Measurements from ENCODE around the gene UBAC2. TPM values are rescaled to one million over a fixed set of nuclear protein-coding genes. Genes with fewer than 3 reads are reported as not detected.

UBAC2 gene
- polyA plus RNA-seq, 1 experiment: 71.4 TPM

DNA sequence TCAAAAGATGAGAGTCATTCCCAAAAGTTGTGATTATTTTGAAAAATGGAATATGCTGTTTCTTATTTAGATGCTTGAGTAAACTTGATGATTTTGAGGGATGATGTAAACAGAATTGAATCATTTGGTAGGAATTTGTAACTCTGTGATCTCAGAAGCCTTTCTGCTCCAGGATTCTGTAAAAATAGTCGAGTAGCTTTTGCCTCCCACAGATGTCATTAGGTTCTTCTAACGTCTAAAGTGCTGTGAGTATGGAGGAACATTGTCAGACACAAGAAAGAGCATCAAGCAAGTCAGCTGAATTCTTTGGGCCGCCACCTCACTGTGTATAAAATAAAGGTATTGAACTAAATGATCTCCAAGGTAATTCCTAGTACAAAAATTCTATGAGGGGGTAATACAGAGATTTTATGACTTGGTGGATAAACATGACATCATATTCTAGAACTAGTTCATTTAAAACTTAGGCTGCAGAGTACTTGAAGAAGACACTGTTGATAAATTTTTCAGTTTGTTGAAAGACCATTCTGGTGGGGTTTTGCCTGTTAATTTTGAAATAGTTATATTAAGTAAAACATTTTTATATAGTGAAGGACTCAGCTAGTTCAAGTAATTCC lies 107.9 kb downstream of the UBAC2 start:
- TF ChIP-seq, protein P1, sequence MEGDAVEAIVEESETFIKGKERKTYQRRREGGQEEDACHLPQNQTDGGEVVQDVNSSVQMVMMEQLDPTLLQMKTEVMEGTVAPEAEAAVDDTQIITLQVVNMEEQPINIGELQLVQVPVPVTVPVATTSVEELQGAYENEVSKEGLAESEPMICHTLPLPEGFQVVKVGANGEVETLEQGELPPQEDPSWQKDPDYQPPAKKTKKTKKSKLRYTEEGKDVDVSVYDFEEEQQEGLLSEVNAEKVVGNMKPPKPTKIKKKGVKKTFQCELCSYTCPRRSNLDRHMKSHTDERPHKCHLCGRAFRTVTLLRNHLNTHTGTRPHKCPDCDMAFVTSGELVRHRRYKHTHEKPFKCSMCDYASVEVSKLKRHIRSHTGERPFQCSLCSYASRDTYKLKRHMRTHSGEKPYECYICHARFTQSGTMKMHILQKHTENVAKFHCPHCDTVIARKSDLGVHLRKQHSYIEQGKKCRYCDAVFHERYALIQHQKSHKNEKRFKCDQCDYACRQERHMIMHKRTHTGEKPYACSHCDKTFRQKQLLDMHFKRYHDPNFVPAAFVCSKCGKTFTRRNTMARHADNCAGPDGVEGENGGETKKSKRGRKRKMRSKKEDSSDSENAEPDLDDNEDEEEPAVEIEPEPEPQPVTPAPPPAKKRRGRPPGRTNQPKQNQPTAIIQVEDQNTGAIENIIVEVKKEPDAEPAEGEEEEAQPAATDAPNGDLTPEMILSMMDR (IDR thresholded peaks at IDR 0.05; ENCODE audit: low read depth, low read length): no peak
- Histone ChIP-seq H3K27ac (ENCODE audit: low read depth, low read length) (no peak overlapping the region), H3K4me3 (ENCODE audit: low read depth, low read length) (no peak overlapping the region), H3K9me3 (ENCODE audit: control insufficient read depth, insufficient read depth, low read length) (no peaks in the 10 kb centered on the region), H3K27me3 (ENCODE audit: control insufficient read depth, insufficient read depth, low read length) (no peaks in the 10 kb centered on the region)
- POLR2A ChIA-PET: interaction anchor here (1.1 kb wide), 1 partner anchor 108 kb away, joined by 3 read pairs; the partner anchor contains the start of gene UBAC2
- no peak for DNase-seq (ENCODE audit: low read depth, low spot score)
- CTCF ChIA-PET: interaction anchor here (0.7 to 1.4 kb wide), 3 partner anchors 40 to 128 kb away, joined by 4 to 7 read pairs (median 4); no protein-coding TSS in a partner anchor

DNA sequence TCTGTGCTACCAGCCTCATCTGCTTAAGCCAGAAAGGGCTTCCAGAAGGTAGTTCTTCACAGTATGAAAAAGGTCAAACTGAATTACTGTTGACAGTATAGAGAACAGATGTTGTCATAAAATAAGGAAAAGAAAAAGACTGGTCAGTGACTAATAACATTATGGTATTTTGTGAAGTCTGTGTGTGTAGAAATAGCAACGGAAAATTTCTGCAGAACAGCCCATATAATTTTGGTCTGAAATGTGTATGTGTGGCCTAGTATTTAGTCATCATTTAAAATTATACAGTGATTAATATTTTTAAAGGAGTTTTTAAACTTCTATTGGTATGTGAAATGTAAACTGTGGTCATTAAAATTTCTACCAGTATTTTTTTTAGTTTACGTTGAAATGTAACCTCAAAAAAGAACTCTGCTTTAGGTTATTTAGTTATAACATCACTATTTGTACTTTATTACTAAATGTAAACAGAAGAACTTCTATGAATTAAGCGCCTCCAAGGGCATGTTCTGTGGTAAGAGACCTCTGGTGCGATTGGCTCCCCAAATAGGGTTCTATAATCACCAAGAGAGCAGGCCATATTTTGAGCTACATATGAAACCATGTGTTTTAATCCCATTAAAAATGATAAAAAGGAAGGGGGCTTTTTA lies 109.9 kb downstream of the UBAC2 start:
- no peak overlapping the region for H3K4me3 ChIP-seq (ENCODE audit: low read depth, low read length)
- ChIA-PET CTCF (interaction anchor here (0.5 to 2.9 kb wide), 3 partner anchors 41 to 265 kb away, joined by 3 to 12 read pairs (median 4); no protein-coding TSS in a partner anchor), POLR2A (interaction anchor here (0.6 to 0.9 kb wide), 2 partner anchors 11 to 14 kb away, joined by 3 to 4 read pairs; no protein-coding TSS in a partner anchor)
- DNase-seq (ENCODE audit: low read depth, low spot score): peak; percentile 74
- TF ChIP-seq, protein P1 (IDR thresholded peaks at IDR 0.05; ENCODE audit: low read depth, low read length): no peak
- no peaks in the 10 kb centered on the region for H3K9me3 ChIP-seq (ENCODE audit: control insufficient read depth, insufficient read depth, low read length)
- peak overlapping the region; percentile 66 for H3K27ac ChIP-seq (ENCODE audit: low read depth, low read length)
- H3K27me3 ChIP-seq (ENCODE audit: control insufficient read depth, insufficient read depth, low read length): no peaks in the 10 kb centered on the region

DNA sequence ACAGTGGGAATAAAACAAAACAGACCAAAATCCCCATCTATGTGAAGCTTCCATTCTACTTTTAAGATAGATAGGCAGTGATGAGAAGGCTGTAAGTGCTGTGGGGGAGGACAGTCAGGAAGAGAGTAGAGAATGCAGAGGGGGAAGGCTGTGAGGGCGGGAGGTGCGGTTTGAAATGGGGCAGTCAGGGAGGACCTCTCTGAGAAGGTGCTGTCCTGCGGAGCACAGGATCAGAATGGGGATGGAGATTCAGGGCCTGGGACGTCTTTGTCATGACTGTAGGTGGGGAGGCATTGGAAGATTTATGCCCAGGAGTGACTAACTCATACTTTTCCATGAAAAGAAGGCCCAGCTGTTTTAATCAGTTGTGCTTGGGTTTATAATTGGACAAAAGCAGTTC lies 110.5 kb downstream of the UBAC2 start:
- DNase-seq (ENCODE audit: low read depth, low spot score): no peak
- Histone ChIP-seq H3K9me3 (ENCODE audit: control insufficient read depth, insufficient read depth, low read length) (no peaks in the 10 kb centered on the region), H3K27me3 (ENCODE audit: control insufficient read depth, insufficient read depth, low read length) (no peaks in the 10 kb centered on the region), H3K27ac (ENCODE audit: low read depth, low read length) (peak overlapping the region; percentile 43), H3K4me3 (ENCODE audit: low read depth, low read length) (no peak overlapping the region)
- TF ChIP-seq, protein P1 (IDR thresholded peaks at IDR 0.05; ENCODE audit: low read depth, low read length): no peak
- POLR2A ChIA-PET: interaction anchor here (0.9 kb wide), 1 partner anchor 10 kb away, joined by 3 read pairs; no protein-coding TSS in a partner anchor
- CTCF ChIA-PET: interaction anchor here (0.5 to 2.9 kb wide), 3 partner anchors 41 to 264 kb away, joined by 3 to 12 read pairs (median 4); no protein-coding TSS in a partner anchor

DNA sequence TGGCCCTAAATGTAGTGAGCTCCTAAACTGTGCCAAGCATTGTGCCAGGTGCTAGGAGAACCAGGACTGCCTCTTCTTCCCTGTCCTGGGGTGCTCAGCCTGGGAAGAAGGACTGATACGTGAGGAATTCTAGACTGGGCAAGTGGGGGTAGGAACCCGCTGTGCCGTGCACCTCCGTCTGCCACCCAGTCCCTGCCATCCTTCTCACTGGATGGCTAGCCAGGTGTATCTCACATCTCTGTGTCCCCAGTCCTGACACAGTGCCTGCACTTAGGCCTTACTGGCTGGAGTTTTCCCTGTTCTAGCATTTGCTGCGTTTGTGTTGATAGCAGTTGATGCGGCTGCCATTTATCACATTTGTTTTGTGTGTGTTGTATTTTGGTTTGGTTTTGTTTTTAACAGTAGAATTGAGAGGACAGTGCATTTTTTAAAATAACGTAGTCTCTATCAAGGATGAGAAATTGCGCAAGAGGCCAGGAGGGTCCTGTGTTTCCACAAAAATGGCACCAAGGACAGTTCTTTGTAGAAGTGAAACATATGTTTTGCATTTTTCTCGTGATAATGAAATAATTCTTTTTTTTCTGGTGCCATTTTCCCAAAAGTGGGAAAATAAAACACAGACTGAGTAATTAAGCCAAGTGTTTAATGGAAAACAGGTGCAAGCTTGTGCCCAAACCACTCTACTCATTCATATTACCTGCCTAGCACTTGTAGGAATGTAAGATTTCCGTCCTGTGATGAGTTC lies 111.3 kb downstream of the UBAC2 start:
- CTCF ChIA-PET: interaction anchor here (1.3 to 2.9 kb wide), 2 partner anchors 42 to 125 kb away, joined by 4 to 12 read pairs; no protein-coding TSS in a partner anchor
- POLR2A ChIA-PET: no interaction called here
- Histone ChIP-seq H3K27me3 (ENCODE audit: control insufficient read depth, insufficient read depth, low read length) (no peaks in the 10 kb centered on the region), H3K4me3 (ENCODE audit: low read depth, low read length) (no peak overlapping the region), H3K27ac (ENCODE audit: low read depth, low read length) (no peak overlapping the region), H3K9me3 (ENCODE audit: control insufficient read depth, insufficient read depth, low read length) (no peaks in the 10 kb centered on the region)
- DNase-seq (ENCODE audit: low read depth, low spot score): no peak
- TF ChIP-seq, protein P1 (IDR thresholded peaks at IDR 0.05; ENCODE audit: low read depth, low read length): no peak

All from AG04450 (cell line).